ENCODE data around the gene MIF. TPM values are rescaled to one million over a fixed set of nuclear protein-coding genes. Genes with fewer than 3 reads are reported as not detected.
"Not testable (repeated sequence)": the region's sequence is repeated elsewhere in the genome, so short reads cannot be mapped to it uniquely, and the experiment has no call there.

The MIF gene
- total RNA-seq, 2 donors from 2014 or later, result 152 to 157 TPM

DNA sequence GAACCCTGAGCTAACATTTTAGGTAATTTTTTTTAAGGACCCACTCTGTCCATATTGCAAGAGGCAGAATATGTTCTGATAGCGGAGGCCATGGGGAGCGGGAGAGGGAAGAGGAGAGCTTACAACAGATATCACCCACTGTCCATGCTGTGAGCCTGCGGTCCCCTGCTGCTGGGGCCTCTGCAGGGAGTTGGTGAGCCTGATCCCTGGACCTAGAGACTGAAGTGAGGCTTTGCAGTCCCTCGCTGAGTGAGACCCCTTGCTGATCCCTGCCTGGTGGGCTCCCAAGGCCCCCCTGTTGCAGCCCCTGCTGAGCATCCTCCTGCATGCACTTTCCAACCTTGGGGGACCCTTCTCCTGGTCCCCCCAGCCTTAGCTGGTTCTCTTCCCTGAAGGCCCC, 12.5 kb downstream of the MIF start:
- Histone ChIP-seq H3K36me3 (peaks cover 2% of the 10 kb centered on the region), H3K27me3 (replicated peaks; ENCODE audit: insufficient read depth) (no peaks in the 10 kb centered on the region), H3K9me3 (no peaks in the 10 kb centered on the region), H3K27ac (no peak overlapping the region), H3K4me1 (ENCODE audit: control insufficient read depth in 1 of 2, low read depth in 2 of 2) (peaks cover 0 to 3% of the 10 kb centered on the region in 2 donors), H3K4me3 (no peak overlapping the region)
- DNase-seq (ENCODE audit: low spot score), result no peak
- ATAC-seq (ENCODE audit: insufficient number of reproducible peaks, low FRiP score, low read depth), result no peak
- TF ChIP-seq, protein P1, sequence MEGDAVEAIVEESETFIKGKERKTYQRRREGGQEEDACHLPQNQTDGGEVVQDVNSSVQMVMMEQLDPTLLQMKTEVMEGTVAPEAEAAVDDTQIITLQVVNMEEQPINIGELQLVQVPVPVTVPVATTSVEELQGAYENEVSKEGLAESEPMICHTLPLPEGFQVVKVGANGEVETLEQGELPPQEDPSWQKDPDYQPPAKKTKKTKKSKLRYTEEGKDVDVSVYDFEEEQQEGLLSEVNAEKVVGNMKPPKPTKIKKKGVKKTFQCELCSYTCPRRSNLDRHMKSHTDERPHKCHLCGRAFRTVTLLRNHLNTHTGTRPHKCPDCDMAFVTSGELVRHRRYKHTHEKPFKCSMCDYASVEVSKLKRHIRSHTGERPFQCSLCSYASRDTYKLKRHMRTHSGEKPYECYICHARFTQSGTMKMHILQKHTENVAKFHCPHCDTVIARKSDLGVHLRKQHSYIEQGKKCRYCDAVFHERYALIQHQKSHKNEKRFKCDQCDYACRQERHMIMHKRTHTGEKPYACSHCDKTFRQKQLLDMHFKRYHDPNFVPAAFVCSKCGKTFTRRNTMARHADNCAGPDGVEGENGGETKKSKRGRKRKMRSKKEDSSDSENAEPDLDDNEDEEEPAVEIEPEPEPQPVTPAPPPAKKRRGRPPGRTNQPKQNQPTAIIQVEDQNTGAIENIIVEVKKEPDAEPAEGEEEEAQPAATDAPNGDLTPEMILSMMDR (IDR thresholded peaks at IDR 0.05), result no peak

DNA sequence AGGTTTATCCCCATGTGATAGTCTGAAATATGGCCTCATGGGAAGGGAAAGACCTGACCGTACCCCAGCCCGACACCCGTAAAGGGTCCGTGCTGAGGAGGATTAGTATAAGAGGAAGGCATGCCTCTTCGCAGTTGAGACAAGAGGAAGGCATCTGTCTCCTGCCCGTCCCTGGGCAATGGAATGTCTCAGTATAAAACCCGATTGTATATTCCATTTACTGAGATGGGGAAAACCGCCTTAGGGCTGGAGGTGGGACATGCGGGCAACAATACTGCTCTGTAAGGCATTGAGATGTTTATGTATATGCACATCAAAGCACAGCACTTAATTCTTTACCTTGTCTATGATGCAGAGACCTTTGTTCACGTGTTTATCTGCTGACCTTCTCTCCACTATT, 13.2 kb downstream of the MIF start:
- ATAC-seq (ENCODE audit: insufficient number of reproducible peaks, low FRiP score, low read depth); H3K4me1 ChIP-seq (ENCODE audit: control insufficient read depth in 1 of 2, low read depth in 2 of 2); H3K9me3 ChIP-seq; H3K4me3 ChIP-seq; H3K27ac ChIP-seq; H3K27me3 ChIP-seq (replicated peaks; ENCODE audit: insufficient read depth); DNase-seq (ENCODE audit: low spot score); H3K36me3 ChIP-seq: not testable (repeated sequence)

DNA sequence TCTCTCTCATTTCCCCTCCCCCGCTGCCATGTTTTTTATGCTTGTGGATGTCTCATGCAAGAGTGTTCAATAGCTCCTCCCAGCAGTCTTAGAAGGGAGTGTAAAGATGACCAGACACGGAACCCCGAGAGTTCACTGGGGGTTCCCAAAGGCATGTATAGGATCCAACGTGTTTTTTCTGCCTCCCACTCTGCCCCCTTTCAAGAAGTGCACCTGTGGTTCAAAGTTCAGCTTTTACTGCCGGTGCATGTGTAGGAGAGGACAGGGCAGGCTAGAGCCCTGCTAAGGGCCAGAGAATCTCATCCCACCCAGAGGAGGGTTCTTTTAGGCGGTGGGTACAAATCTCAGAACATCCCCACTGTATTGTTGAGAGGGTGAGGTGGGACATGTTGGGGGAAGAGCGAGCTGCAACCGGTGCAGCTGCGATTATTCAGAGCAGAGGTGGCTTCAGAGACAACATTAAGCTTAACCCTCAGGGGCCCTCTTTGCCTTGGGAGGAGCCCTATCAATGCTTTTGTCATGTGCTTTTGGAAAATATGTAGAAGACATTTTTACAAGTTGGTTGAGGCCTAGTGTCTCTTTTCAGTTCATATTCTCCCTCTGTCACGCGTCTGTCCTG, 14.5 kb downstream of the MIF start:
- ATAC-seq (ENCODE audit: insufficient number of reproducible peaks, low FRiP score, low read depth) (no peak), DNase-seq (ENCODE audit: low spot score) (no peak)
- Histone ChIP-seq H3K9me3 (no peaks in the 10 kb centered on the region), H3K27ac (no peak overlapping the region), H3K36me3 (peaks cover 2% of the 10 kb centered on the region), H3K4me1 (ENCODE audit: control insufficient read depth in 1 of 2, low read depth in 2 of 2) (peaks cover 3 to 6% of the 10 kb centered on the region in 2 donors), H3K27me3 (replicated peaks; ENCODE audit: insufficient read depth) (no peaks in the 10 kb centered on the region), H3K4me3 (peak overlapping the region; percentile 21)
- TF ChIP-seq, protein P1 (IDR thresholded peaks at IDR 0.05), result no peak

DNA sequence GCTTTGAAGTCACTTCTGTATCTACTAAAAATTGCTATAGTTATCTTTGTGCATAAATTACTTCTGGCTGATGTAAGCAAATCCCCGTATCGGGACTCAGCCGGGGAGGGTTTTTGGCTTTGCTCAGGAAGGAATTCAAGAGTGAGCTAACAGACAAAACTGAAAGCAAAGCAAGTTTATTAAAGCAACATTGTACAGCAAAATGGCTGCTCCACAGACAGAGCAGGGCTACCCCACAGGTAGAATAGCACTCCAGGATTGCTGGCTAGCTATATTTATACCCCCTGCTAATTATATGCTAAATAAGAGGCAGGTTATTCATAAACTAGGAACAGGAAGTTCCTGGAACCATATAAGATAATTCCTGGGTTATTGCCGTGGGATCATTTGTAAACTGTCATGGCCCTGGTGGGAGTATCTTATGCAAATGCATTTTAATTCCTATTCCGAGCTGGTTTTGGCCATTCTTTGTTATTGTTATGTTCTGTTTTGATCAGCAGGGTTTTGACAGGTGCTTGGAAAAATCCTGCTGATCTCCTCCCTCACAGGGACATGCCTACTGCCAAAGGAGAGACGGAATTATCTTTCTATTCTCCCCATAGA, 15.2 kb downstream of the MIF start:
- DNase-seq (ENCODE audit: low spot score) (no peak), ATAC-seq (ENCODE audit: insufficient number of reproducible peaks, low FRiP score, low read depth) (no peak)
- H3K4me3 ChIP-seq, result peak overlapping the region; percentile 21

DNA sequence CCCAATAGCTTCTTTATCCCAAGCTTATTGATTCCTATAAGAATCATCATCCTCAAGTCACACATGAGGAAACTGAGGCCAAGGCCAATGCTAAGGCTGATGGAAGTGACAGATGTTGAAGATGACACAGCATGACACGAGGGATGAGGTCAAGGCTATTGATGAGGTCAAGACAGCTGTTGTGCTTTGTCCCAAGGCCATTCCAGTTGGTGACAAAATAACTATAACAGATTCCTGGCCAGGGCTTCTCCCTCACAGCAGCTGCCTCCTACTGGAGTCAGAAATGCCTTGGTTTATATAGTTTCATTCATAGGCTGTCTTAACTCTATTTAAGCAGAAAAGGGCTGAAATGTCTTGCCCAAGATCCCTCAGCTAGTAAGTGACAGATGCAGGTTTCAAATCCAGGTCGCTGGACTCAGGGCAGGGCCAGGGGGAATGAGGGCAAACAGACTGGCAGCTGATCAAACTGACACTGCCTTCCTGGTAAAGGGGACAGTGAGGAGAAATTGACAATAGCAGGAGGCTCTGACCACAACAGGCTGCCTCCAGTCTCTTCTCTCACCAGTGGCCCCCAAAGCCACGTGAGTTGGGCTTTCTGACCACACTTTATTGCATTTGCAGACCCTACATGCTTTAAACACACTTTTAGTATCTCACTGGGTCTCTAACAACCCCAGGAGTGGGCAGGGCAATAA, 16.5 kb downstream of the MIF start:
- peaks cover 3 to 6% of the 10 kb centered on the region in 2 donors for H3K4me1 ChIP-seq (ENCODE audit: control insufficient read depth in 1 of 2, low read depth in 2 of 2)
- H3K4me3 ChIP-seq, result no peak overlapping the region
- no peak for ATAC-seq (ENCODE audit: insufficient number of reproducible peaks, low FRiP score, low read depth)
- DNase-seq (ENCODE audit: low spot score), result no peak
- H3K27me3 ChIP-seq (replicated peaks; ENCODE audit: insufficient read depth), result no peaks in the 10 kb centered on the region
- H3K36me3 ChIP-seq, result no peaks in the 10 kb centered on the region
- TF ChIP-seq, protein P1 (IDR thresholded peaks at IDR 0.05), result no peak
- H3K27ac ChIP-seq, result no peak overlapping the region
- H3K9me3 ChIP-seq, result no peaks in the 10 kb centered on the region

More for the DNA sequence above, 15.2 kb downstream of the MIF start:
- no peaks in the 10 kb centered on the region for H3K27me3 ChIP-seq (replicated peaks; ENCODE audit: insufficient read depth)
- peaks cover 2% of the 10 kb centered on the region for H3K36me3 ChIP-seq
- TF ChIP-seq, protein P1 (IDR thresholded peaks at IDR 0.05), result no peak
- H3K9me3 ChIP-seq, result no peaks in the 10 kb centered on the region
- peaks cover 3 to 6% of the 10 kb centered on the region in 2 donors for H3K4me1 ChIP-seq (ENCODE audit: control insufficient read depth in 1 of 2, low read depth in 2 of 2)
- H3K27ac ChIP-seq, result peak overlapping the region in 1 of 2 donors; percentile 4
